K562 (cell line): ENCODE measurements around the gene CNDP1.

Experiments
- CTCF ChIP-seq, 3 experiments: IDR thresholded peaks in 2 of 3; conservative IDR thresholded peaks in 1 of 3; 2 replicates each; pipeline ENCODE4 v1.5.1; 2011 to 2012; ENCODE audit warnings: low read length in 3 of 3, mild to moderate bottlenecking in 3 of 3, control low read depth in 2 of 3, improper control_type of control experiment in 1 of 3, inconsistent platforms in 1 of 3, low read depth in 1 of 3, mixed read lengths in 1 of 3, moderate library complexity in 1 of 3; ENCODE audit not compliant: insufficient read depth in 2 of 3
- PCBP2 ChIP-seq: fragments of 200-400 bp; formaldehyde crosslinking; IDR thresholded peaks from 2 replicates; pipeline ENCODE4 v1.6.1; 2018; ENCODE audit warnings: low read length, low read depth, mild to moderate bottlenecking, moderate library complexity; ENCODE audit not compliant: poor library complexity, severe bottlenecking

GRCh38 chr18:74503137-74503536 is 31.2 kb upstream of the CNDP1 start:
- TF ChIP-seq PCBP2 (no peak), CTCF (IDR thresholded peaks at IDR 0.05 in 2 of 3, conservative IDR thresholded peaks at IDR 0.05 in 1 of 3; ENCODE audit: insufficient read depth in 2 of 3, low read depth in 1 of 3, low read length in 3 of 3) (no peak)
